ENCODE data around the gene FAM131A. TPM values are rescaled to one million over a fixed set of nuclear protein-coding genes. Genes with fewer than 3 reads are reported as not detected.

The FAM131A gene
- total RNA-seq, 4 donors from 2014 or later = 13.2 to 42.6 (median 36.8) TPM

GRCh38 chr3:184358124-184358767, 20.8 kb downstream of the FAM131A start:
- intact Hi-C loops (cut with DNase I; ENCODE audit: low total_unique reads) = no loop called here
- Histone ChIP-seq H3K9me3 (no peaks in the 10 kb centered on the region), H3K4me1 (peaks cover 7 to 10% of the 10 kb centered on the region in 2 donors), H3K4me3 (no peak overlapping the region), H3K36me3 (no peaks in the 10 kb centered on the region), H3K27ac (no peak overlapping the region), H3K27me3 (no peaks in the 10 kb centered on the region)
- TF ChIP-seq, protein P1, sequence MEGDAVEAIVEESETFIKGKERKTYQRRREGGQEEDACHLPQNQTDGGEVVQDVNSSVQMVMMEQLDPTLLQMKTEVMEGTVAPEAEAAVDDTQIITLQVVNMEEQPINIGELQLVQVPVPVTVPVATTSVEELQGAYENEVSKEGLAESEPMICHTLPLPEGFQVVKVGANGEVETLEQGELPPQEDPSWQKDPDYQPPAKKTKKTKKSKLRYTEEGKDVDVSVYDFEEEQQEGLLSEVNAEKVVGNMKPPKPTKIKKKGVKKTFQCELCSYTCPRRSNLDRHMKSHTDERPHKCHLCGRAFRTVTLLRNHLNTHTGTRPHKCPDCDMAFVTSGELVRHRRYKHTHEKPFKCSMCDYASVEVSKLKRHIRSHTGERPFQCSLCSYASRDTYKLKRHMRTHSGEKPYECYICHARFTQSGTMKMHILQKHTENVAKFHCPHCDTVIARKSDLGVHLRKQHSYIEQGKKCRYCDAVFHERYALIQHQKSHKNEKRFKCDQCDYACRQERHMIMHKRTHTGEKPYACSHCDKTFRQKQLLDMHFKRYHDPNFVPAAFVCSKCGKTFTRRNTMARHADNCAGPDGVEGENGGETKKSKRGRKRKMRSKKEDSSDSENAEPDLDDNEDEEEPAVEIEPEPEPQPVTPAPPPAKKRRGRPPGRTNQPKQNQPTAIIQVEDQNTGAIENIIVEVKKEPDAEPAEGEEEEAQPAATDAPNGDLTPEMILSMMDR (IDR thresholded peaks at IDR 0.05) = no peak
- no peak for TF ChIP-seq POLR2A (IDR thresholded peaks at IDR 0.05)
- no peak for DNase-seq

- TF ChIP-seq, protein P1 (IDR thresholded peaks at IDR 0.05) = no peak
- TF ChIP-seq POLR2A (IDR thresholded peaks at IDR 0.05) = no peak
- Histone ChIP-seq H3K27ac (no peak overlapping the region), H3K27me3 (no peaks in the 10 kb centered on the region), H3K4me3 (no peak overlapping the region), H3K36me3 (no peaks in the 10 kb centered on the region), H3K9me3 (no peaks in the 10 kb centered on the region), H3K4me1 (peaks cover 7 to 15% of the 10 kb centered on the region in 2 donors)
- intact Hi-C loops (cut with DNase I; ENCODE audit: low total_unique reads) = no loop called here
- DNase-seq = no peak
Measured at GRCh38 chr3:184358921-184359350, 21.5 kb downstream of the FAM131A start.

- no peaks in the 10 kb centered on the region for H3K27me3 ChIP-seq
- peaks cover 7 to 22% of the 10 kb centered on the region in 2 donors for H3K4me1 ChIP-seq
- H3K36me3 ChIP-seq = no peaks in the 10 kb centered on the region
- intact Hi-C loops (cut with DNase I; ENCODE audit: low total_unique reads) = no loop called here
- H3K9me3 ChIP-seq = no peaks in the 10 kb centered on the region
- TF ChIP-seq POLR2A (IDR thresholded peaks at IDR 0.05) = no peak
- TF ChIP-seq, protein P1 (IDR thresholded peaks at IDR 0.05) = no peak
- no peak overlapping the region for H3K4me3 ChIP-seq
- DNase-seq = no peak
- no peak overlapping the region for H3K27ac ChIP-seq
Measured at GRCh38 chr3:184359610-184360009, 22.2 kb downstream of the FAM131A start.

DNA sequence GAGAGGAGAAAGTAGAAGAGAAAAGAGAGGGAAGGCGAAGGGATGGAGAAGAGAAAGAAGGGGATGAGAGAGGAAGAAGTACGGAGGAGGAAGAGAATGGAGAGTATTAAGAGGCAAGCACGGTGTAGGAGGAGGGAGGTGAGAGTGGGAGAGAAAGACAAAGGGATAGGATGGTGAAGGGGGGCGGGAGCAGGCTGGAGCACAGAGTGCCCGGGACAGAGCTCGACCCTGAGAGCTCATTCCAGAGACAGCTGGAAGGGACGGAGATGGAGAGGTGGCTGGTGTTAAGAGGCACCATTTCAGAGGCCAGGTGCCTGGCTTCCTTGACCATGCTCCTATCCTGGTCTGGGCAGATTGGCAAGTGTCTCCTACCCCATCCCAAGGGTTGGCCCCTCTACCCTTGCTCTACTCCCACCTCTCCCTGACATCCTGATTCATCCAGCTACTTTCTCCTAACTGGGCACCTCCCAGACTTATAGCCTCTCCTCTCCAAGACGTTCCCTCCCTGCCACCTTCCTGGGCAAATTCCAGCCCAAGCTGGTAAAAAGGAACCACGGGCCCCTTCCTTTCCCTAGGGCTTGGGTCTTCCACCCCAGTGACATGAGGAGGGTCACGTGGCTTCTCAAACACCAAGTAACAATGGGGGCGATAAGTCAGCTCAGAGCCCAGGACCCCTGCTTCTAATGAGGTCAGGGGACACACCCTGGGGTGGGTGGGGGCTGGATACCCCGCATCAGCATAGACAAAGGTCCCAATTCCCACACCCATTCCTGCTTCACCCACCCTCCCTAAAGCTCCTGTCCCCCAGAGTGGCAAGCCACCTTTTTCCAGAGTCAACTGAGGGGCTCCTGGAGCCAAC, 22.9 kb downstream of the FAM131A start:
- peak overlapping the region in 1 of 2 donors; percentile 100 for H3K27ac ChIP-seq
- H3K4me3 ChIP-seq = peak overlapping the region; percentile 76 to 95
- DNase-seq = no peak
- H3K36me3 ChIP-seq = no peaks in the 10 kb centered on the region
- no peaks in the 10 kb centered on the region for H3K9me3 ChIP-seq
- intact Hi-C loops (cut with DNase I; ENCODE audit: low total_unique reads) = no loop called here
- TF ChIP-seq POLR2A (IDR thresholded peaks at IDR 0.05) = no peak
- TF ChIP-seq, protein P1 (IDR thresholded peaks at IDR 0.05) = no peak
- H3K4me1 ChIP-seq = peaks cover 7 to 23% of the 10 kb centered on the region in 2 donors
- H3K27me3 ChIP-seq = no peaks in the 10 kb centered on the region
